Lower leg skin (tissue), 4 donors: ENCODE results near the gene ATP13A1. TPM values are rescaled to one million over a fixed set of nuclear protein-coding genes. Genes with fewer than 3 reads are reported as not detected.

Experiments used
- DNase-seq, 2 donors: peaks; one replicate each; pipeline ENCODE4 v3.0.0-alpha.2; 2019; ENCODE audit warnings: low spot score in 2 of 2
- H3K4me3 ChIP-seq: fragments of 200-600 bp; sonication (generic); 2 replicates; pipeline ENCODE4 v1.5.1; 2017; ENCODE audit warnings: mild to moderate bottlenecking, low read depth; ENCODE audit not compliant: poor library complexity, severe bottlenecking
- POLR2A ChIP-seq, 2 donors: fragments of 450-650 bp; IDR thresholded peaks; one replicate each; pipeline ENCODE4 v1.6.1; 2016 to 2017; ENCODE audit warnings: antibody characterized with exemption in 2 of 2, mild to moderate bottlenecking in 1 of 2, moderate library complexity in 1 of 2
- WGBS, 2 donors: methylation state at CpG; one replicate each; pipeline ENCODE4 v1.1.5; 2018; 5-methylcytosine and 5-hydroxymethylcytosine counted together
- intact Hi-C: fragments of 100-400 bp; cut with DNase I; formaldehyde crosslinking; loops from one replicate; pipeline ENCODE4 v1.15.0; 2023; ENCODE audit warnings: low total_unique reads
- total RNA-seq, 4 donors: library from RNA; depleted of rRNA; stranded (reverse); fragments of >200 nt; gene quantifications; one replicate each; pipeline ENCODE4 v1.1.0, GENCODE V29; 2016
- TF ChIP-seq, protein P1 (sequence below), 3 donors: fragments of 450-650 bp; IDR thresholded peaks; one replicate each; pipeline ENCODE4 v1.5.1; 2016; ENCODE audit warnings: antibody characterized with exemption in 3 of 3, mild to moderate bottlenecking in 3 of 3, moderate library complexity in 2 of 3

Gene ATP13A1
- total RNA-seq, 4 donors from 2014 or later = 60.8 to 162 (median 109) TPM

DNA sequence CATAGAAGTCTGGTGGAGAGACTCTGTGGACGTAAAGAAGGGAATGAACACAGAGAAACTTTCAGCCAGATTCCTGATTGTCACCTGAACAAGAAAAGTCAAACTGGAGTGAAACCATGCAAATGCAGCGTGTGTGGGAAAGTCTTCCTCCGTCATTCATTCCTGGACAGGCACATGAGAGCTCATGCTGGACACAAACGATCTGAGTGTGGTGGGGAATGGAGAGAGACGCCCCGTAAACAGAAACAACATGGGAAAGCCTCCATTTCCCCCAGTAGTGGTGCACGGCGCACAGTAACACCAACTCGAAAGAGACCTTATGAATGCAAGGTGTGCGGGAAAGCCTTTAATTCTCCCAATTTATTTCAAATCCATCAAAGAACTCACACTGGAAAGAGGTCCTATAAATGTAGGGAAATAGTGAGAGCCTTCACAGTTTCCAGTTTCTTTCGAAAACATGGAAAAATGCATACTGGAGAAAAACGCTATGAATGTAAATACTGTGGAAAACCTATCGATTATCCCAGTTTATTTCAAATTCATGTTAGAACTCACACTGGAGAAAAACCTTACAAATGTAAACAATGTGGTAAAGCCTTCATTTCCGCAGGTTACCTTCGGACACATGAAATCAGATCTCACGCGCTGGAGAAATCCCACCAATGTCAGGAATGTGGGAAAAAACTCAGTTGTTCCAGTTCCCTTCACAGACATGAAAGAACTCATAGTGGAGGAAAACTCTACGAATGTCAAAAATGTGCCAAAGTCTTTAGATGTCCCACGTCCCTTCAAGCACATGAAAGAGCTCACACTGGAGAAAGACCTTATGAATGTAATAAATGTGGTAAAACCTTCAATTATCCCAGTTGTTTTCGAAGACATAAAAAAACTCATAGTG is 15.9 kb upstream of the ATP13A1 start:
- WGBS, 2 donors = 96% methylated on average over 20 of the region's 20 CpGs
- intact Hi-C loops = no loop called here
- TF ChIP-seq, protein P1, sequence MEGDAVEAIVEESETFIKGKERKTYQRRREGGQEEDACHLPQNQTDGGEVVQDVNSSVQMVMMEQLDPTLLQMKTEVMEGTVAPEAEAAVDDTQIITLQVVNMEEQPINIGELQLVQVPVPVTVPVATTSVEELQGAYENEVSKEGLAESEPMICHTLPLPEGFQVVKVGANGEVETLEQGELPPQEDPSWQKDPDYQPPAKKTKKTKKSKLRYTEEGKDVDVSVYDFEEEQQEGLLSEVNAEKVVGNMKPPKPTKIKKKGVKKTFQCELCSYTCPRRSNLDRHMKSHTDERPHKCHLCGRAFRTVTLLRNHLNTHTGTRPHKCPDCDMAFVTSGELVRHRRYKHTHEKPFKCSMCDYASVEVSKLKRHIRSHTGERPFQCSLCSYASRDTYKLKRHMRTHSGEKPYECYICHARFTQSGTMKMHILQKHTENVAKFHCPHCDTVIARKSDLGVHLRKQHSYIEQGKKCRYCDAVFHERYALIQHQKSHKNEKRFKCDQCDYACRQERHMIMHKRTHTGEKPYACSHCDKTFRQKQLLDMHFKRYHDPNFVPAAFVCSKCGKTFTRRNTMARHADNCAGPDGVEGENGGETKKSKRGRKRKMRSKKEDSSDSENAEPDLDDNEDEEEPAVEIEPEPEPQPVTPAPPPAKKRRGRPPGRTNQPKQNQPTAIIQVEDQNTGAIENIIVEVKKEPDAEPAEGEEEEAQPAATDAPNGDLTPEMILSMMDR (IDR thresholded peaks at IDR 0.05) = no peak
- TF ChIP-seq POLR2A (IDR thresholded peaks at IDR 0.05) = no peak
- H3K4me3 ChIP-seq = no peak overlapping the region
- DNase-seq = no peak

DNA sequence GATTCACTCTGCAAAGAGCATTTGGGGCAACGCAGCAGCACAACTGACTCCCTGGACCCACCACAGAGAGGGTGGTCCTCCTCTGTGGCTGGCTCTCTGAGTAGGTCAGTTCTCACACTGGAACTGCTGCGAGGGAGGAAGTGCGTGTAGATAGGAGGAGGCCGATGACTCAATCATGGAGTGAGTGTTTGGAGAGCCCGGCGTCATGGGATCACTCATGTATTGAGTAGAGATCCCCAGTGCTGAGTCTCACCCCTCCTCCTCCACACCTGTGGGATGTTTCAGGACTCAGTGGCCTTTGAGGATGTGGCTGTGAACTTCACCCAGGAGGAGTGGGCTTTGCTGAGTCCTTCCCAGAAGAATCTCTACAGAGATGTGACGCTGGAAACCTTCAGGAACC is 14.1 kb upstream of the ATP13A1 start:
- no peak overlapping the region for H3K4me3 ChIP-seq
- peak in 1 of 2 donors; percentile 28 for DNase-seq
- WGBS, 2 donors = 95 to 97% methylated on average over 7 of the region's 7 CpGs
- TF ChIP-seq, protein P1 (IDR thresholded peaks at IDR 0.05) = no peak
- intact Hi-C loops = no loop called here

DNA sequence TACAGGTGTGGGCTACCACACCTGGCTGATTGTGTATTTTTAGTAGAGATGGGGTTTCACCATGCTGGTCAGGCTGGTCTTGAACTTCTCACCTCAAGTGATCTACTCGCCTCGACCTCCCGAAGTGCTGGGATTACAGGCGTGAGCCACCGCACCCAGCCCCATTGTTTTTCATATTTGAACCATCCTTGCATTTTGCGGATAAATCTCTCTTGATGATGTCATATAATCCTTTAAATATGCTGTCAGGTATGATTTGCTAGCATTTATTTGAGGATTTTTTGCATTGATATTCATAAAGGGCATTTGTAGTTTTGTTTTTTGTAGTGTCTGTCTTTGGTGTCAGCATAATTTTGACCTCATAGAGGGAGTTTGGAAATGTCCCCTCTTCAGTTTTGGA is 10.8 kb upstream of the ATP13A1 start:
- H3K4me3 ChIP-seq = no peak overlapping the region
- DNase-seq = no peak
- WGBS, 2 donors = 98 to 99% methylated on average over 6 of the region's 6 CpGs
- TF ChIP-seq POLR2A (IDR thresholded peaks at IDR 0.05) = no peak
- TF ChIP-seq, protein P1 (IDR thresholded peaks at IDR 0.05) = no peak
- intact Hi-C loops = no loop called here

DNA sequence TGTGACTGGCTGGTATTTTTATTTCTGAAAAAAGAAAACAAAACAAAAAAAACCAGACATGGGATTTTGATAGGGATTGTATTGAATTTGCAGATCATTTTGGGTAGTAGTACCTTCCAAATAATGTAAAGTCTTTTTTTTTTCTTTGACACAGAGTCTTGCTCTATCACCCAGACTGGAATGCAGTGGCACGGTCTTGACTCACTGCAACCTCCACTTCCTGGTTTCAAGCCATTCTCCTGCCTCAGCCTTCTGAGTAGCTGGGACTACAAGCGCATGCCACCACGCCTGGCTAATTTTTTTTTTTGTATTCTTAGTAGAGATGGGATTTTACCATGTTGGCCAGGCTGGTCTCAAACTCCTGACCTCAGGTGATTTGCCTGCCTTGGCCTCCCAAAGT is 9.3 kb upstream of the ATP13A1 start:
- intact Hi-C loops = no loop called here
- no peak overlapping the region for H3K4me3 ChIP-seq
- DNase-seq = no peak
- 95 to 99% methylated on average over 3 of the region's 3 CpGs for WGBS, 2 donors
- no peak for TF ChIP-seq POLR2A (IDR thresholded peaks at IDR 0.05)
- TF ChIP-seq, protein P1 (IDR thresholded peaks at IDR 0.05) = no peak

DNA sequence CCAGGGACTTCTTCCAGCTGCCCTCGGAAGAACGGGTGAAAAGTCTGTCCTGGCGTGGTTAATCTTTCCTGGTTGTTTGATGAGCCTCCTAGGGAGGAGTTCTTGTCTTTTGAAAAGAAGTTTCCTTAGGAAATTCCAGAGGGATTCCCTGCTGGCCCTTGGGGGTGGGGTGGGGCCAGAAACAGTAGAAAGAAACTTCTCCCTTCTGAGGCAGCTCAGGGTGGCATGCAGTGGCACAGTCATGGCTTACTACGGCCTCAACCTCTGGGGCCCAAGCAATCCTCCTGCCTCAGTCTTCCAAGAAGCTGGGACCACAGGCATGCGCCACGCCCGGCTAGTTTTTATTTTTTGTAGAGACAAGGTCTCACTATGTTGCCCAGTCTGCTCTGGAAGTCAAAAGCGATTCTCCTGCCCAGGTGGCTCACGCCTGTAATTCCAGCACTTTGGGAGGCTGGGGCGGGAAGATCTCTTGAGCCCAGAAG is 6.6 kb upstream of the ATP13A1 start:
- 67 to 68% methylated on average over 10 of the region's 10 CpGs for WGBS, 2 donors
- TF ChIP-seq POLR2A (IDR thresholded peaks at IDR 0.05) = no peak
- TF ChIP-seq, protein P1 (IDR thresholded peaks at IDR 0.05) = no peak
- intact Hi-C loops = no loop called here

More for the DNA sequence above, 6.6 kb upstream of the ATP13A1 start:
- DNase-seq = peak in 1 of 2 donors; percentile 63
- no peak overlapping the region for H3K4me3 ChIP-seq
